ENCODE results near the gene LRRTM2.
"Not testable (repeated sequence)": the region's sequence is repeated elsewhere in the genome, so short reads cannot be mapped to it uniquely, and the experiment has no call there.

LRRTM2 gene

DNA sequence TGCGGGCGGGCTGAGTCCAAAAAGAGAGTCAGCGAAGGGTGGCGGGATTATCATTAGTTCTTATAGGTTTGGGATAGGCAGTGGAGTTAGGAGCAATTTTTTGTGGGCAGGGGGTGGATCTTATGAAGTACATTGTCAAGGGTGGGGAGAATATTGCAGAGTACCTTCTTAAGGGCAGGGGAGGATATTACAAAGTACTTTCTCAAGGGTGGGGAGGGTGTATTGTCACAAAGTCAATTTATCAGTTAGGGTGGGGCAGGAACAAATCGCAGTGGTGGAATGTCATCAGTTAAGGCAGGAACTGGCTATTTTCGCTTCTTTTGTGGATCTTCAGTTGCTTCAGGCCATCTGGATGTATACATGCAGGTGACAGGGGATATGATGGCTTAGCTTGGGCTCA lies 40.3 kb downstream of the LRRTM2 start:
- not testable (repeated sequence) for DNase-seq

DNA sequence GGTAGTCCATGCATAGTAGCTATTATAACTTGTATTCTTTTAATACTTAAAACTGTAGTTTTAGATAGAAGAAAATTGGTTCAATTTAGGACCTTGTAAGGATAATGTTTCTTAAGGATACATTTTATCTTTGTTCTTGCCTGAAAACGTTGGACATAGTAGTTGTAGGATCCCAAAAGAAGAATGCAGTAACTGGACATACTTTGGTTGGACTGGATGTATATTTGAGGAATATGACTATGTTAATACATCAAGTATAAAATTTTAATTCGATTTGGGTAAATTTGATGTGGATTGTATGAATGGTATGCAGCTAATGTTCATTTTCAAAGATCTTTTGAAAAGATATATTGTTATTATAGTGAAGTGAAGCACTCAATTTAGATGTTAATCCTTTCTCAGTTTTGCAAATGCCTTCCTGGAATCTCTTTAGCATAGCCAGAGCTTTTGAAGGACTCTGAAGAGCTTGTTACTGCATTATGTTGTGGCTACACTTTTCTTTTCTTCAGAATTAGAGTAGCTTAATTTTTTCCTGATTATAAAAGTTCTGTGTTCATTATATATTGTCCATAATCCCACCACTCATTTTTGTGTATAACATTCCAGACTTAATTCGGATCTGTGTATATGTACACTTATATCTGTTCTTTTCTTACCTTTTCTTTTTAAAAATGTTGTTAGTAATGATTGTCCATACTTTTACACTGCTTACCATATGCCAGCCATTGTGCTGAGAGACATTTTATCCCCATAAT lies 41.2 kb downstream of the LRRTM2 start:
- no peak for DNase-seq

DNA sequence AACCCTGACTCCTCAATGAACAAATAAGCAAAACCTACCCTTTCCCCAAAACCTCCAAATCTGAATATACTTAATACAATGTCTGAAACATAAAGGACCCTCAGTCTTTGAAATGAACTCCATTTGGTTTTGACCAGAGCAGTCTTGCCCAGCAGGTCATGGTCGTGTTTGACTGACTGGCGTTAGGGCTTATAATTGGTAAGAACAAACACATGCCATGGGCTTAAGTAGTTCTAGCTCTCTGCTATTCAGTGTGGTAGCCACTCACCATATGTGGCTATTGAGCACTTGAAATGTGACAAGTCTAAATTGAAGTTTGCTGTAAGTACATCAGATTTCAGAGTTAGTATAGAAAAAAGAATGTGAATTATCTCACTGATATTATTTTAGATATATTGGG lies 42.1 kb downstream of the LRRTM2 start:
- DNase-seq = no peak

DNA sequence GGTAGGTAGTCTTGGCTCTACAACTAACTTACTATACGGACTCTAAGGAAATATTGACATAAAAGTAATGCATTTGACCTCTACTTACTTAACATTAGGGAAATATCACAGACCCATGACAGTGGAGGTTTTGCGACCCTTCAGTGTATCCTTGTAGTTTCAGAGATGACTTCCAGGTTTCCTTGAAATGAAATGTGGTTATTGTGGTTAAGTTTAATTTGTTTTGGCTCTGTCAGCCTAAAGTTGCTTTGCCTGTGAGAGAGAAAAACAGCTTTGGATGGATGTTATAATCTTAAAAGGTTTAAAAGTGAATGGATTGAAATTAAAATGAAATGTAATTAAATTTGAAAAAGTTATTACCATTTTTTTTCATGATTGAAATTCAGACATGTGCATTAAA lies 42.9 kb downstream of the LRRTM2 start:
- DNase-seq = no peak

DNA sequence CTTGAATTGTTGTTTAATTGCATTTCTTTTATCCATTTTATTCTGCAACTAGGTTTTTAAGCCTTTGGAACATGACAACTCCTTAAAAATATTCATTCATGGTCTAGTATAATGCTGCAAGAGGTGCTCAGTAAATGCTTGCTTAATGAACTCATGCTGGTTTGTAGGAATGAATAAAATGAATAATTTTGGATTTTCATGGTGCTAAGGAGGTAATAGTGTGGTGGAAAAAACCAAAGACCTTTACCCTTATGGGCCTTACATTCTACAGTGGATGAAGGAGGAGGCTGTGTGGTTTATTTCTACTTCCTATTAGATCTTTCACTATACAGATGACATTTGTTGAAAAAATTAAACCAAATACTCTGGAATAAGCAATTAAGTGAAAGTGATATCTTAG lies 43.4 kb downstream of the LRRTM2 start:
- DNase-seq = no peak

DNA sequence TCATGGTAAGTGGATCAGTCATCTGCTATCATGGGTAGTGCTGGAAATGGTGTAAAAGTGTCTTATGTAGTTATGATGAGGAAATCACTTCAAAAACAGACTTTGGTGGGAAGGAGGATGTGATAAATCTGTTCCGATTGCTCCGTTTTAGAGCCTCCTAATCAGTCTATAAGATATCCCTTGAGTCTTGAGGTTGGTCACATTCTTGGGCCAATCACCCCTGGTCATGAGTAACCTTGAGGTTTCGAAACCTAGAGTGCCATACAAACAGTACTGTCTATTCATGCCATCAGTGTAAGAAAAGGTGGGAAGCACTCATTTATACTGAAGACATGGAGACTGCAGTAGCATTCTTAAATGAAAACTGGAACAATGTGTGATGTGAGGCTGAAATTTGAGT lies 45.8 kb downstream of the LRRTM2 start:
- no peak for DNase-seq

DNA sequence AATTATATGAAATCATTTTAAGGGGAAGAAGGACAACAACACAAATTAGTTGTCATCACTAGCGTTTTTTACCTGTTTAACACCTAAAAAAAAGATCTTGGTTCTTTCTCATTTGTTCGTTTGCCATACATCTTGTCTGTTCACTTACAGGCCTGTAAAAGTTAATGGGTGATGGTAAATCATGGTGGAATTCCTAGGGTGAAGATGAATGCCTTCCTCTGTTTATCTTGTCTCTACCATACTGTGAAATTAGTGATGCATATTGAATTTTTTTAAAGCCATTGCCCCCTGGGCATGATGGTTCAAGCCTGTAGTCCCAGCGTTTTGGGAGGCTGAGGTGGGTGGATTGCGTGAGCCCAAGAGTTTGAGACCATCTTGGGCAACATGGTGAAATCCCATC lies 46.6 kb downstream of the LRRTM2 start:
- no peak for DNase-seq

DNA sequence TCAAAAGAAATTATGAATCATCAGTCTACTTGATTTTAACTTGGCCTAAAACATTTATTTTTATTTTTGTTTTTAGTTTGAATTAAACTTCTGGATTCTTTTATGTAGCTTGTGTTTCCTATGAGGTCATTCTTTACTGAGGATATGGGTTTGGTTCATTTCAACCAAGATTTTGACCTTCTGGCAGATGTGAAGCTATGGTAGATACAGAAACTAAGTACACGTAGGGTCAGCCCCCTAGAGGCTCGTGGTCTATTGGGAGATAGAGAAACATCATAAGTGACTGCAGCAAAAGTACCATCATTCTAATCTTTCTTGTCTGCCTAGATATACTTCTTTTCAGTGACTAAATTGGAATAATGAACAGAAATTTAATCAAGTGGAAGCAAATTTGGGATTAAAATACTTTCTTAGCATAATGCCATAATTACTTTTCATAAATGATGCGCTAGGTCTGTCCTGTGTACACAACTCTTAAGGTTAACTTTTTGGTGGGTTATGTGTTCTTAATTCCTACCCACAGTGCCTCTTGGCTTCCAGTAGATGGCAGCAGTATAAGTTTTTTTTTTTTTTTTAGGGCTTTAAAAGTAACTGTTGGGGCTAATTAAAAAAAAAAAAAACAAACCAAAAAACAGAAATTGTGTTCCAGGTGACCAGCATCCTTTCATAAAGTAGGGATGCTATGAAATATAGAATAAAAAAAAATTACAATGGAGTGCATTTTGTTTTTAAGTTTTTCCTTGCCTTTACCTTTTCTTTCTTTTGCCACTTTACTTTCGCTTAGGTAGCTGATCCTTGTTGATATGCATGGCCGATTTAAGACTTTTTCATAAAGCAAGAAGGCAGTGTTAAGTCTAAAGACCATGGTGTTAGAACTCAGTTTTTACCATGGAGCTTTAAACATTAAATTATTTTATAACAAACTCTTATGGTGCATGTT lies 49.9 kb downstream of the LRRTM2 start:
- no peak for DNase-seq

DNA sequence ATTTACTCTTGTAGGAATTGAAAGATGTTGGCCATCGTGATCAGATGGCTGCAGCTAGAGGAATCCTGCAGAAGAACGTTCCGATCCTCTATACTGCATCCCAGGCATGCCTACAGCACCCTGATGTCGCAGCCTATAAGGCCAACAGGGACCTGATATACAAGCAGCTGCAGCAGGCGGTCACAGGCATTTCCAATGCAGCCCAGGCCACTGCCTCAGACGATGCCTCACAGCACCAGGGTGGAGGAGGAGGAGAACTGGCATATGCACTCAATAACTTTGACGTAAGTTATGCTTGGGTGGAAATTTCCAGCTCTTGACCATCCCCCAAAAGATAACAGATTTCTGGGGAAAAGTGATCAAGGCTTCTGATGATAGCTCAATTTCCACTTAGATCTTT lies 50.6 kb downstream of the LRRTM2 start:
- no peak for DNase-seq

DNA sequence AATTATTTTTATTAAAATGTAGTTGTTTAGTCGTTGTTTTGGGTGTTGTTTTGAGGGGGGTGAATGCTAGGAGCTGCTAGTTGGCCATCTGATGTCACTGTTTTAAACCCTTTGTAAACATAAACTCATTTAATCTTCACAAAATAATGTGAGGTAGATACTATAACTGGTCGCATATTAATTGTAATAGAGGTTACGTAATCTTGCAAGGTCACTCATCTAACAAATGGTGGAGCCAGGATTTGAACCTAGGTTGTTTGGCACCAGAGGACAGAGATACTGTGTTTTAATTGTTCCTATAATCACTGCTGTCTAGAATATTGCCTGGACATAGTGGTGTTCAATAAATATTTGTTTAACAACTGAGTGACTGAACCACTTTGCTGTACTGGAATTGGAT lies 54.4 kb downstream of the LRRTM2 start:
- DNase-seq = no peak

DNA sequence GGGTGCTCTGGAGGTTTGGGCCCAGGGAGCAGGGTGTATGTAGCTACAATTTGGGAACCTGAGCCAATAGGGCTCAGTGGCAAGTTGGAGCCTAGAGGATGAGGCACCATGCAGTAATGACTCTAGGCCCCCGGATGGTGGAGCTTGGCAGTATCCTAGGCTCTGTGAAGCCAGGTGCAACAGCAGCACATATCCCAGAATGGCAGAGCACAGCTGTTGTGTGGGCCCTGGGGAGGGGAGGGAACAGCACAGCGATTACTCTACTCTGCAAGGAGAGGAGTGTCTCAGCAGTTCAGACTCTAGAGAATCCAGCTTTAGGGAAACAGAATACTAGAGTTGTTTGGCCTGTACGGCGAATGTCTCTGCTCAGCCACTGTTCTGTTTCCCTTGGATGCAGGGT lies 56.1 kb downstream of the LRRTM2 start:
- DNase-seq = no peak
